ENCODE measurements around the gene MAPKAP1. TPM values are rescaled to one million over a fixed set of nuclear protein-coding genes. Genes with fewer than 3 reads are reported as not detected.

MAPKAP1 gene
- total and polyA plus RNA-seq, 2 experiments from 2014 or later = 68.4 to 98.5 TPM

GRCh38 chr9:125515281-125515680, 191.7 kb downstream of the MAPKAP1 start:
- no peak for DNase-seq (ENCODE audit: low spot score)
- Mint-ChIP-seq H3K27me3 (ENCODE audit: insufficient read depth, low read depth, poor library complexity) (no peaks in the 10 kb centered on the region), H3K27ac (peak overlapping the region; percentile 71), H3K36me3 (ENCODE audit: low read depth) (no peaks in the 10 kb centered on the region), H3K9me3 (no peaks in the 10 kb centered on the region), H3K4me3 (no peak overlapping the region), H3K4me1 (peaks cover 52% of the 10 kb centered on the region)
- peak overlapping the region; percentile 15; the same call in 1 of the 2 replicates for H3K4me2 ChIP-seq
- no peak overlapping the region for H2AFZ ChIP-seq
- TF ChIP-seq NANOG (IDR thresholded peaks at IDR 0.05; ENCODE audit: borderline replicate concordance) = no peak
- TF ChIP-seq ETS1 (IDR thresholded peaks at IDR 0.05) = no peak
- no peak for TF ChIP-seq ZNF114 (CRISPR knock-in tag; IDR thresholded peaks at IDR 0.05)
- no peak for TF ChIP-seq EZH2 (IDR thresholded peaks at IDR 0.05; ENCODE audit: low read depth, unreplicated experiment)
- no peak for TF ChIP-seq CREB1 (CRISPR knock-in tag; IDR thresholded peaks at IDR 0.05; ENCODE audit: low read depth)
- TF ChIP-seq POLR2AphosphoS5 (IDR thresholded peaks at IDR 0.05; ENCODE audit: low read depth) = no peak
- TF ChIP-seq ZNF331 (CRISPR knock-in tag; IDR thresholded peaks at IDR 0.05; ENCODE audit: low read depth) = no peak
- no peak for TF ChIP-seq CTCF (conservative IDR thresholded peaks at IDR 0.05; ENCODE audit: low read depth in 2 of 2)
- TF ChIP-seq STAT1 (IDR thresholded peaks at IDR 0.05; ENCODE audit: unreplicated experiment) = no peak
- no peak for TF ChIP-seq ZNF462 (CRISPR knock-in tag; IDR thresholded peaks at IDR 0.05)
- TF ChIP-seq JUNB (IDR thresholded peaks at IDR 0.05; ENCODE audit: unreplicated experiment) = no peak
- TF ChIP-seq EZH2phosphoT487 (IDR thresholded peaks at IDR 0.05; ENCODE audit: unreplicated experiment) = no peak
- TF ChIP-seq REST (IDR thresholded peaks at IDR 0.05; ENCODE audit: unreplicated experiment) = no peak
- no peaks in the 10 kb centered on the region for H3K36me3 ChIP-seq (ENCODE audit: insufficient read depth)
- no peaks in the 10 kb centered on the region for H3F3A ChIP-seq (replicated peaks; ENCODE audit: low read depth)
- no peak overlapping the region for H3K4me3 ChIP-seq
- no peak overlapping the region for H3K27ac ChIP-seq (ENCODE audit: low read depth)
- peaks cover 42% of the 10 kb centered on the region for H3K4me1 ChIP-seq (ENCODE audit: insufficient read depth)
- H4K20me1 ChIP-seq (replicated peaks; ENCODE audit: insufficient read depth) = no peaks in the 10 kb centered on the region; the same call in 1 of the 2 replicates
- peaks cover 10% of the 10 kb centered on the region; the same call in 1 of the 2 replicates for H3K79me2 ChIP-seq (replicated peaks; ENCODE audit: insufficient read depth)
- H3K9me2 ChIP-seq (ENCODE audit: insufficient read depth) = no peaks in the 10 kb centered on the region; the same call in 1 of the 2 replicates
- no peaks in the 10 kb centered on the region for H3K27me3 ChIP-seq (ENCODE audit: insufficient read depth)
- ATAC-seq = no peak

Measured in GM23338 (cell line).